B cell (primary cell): ENCODE data around the gene GHR.

Source experiments
- EZH2 ChIP-seq: IDR thresholded peaks from 2 replicates; pipeline ENCODE4 v1.6.1; 2012; ENCODE audit warnings: borderline replicate concordance, low read depth, mild to moderate bottlenecking, moderate library complexity, low read length; ENCODE audit not compliant: insufficient read depth, poor library complexity, severe bottlenecking
- TF ChIP-seq, protein P1 (sequence below): fragments of 200-600 bp; IDR thresholded peaks from one replicate; pipeline ENCODE4 v1.8.0; 2022; ENCODE audit warnings: antibody characterized with exemption, mild to moderate bottlenecking

DNA sequence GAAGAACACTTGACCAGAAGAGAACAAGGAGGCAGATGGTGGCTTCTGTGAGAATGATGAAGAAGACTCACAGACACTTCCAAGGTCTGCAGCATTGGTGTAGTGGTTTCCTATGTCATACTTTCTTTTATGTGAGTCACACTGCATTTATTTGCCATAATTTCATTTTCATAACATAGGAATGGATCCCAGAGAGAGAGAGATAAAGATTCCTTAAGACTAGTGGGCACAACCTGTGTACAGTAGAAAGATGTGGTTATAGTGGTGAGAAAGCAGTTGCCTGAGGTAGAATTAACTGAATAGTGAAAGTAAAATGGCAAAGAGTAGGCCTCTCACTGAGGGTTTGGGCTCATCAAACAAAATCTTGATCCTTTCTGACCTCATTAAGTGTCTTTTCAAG, 325.8 kb downstream of the GHR start:
- TF ChIP-seq, protein P1, sequence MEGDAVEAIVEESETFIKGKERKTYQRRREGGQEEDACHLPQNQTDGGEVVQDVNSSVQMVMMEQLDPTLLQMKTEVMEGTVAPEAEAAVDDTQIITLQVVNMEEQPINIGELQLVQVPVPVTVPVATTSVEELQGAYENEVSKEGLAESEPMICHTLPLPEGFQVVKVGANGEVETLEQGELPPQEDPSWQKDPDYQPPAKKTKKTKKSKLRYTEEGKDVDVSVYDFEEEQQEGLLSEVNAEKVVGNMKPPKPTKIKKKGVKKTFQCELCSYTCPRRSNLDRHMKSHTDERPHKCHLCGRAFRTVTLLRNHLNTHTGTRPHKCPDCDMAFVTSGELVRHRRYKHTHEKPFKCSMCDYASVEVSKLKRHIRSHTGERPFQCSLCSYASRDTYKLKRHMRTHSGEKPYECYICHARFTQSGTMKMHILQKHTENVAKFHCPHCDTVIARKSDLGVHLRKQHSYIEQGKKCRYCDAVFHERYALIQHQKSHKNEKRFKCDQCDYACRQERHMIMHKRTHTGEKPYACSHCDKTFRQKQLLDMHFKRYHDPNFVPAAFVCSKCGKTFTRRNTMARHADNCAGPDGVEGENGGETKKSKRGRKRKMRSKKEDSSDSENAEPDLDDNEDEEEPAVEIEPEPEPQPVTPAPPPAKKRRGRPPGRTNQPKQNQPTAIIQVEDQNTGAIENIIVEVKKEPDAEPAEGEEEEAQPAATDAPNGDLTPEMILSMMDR: no peak
- TF ChIP-seq EZH2: no peak
